Pancreas (tissue), 10 donors: ENCODE data around the gene HOXC9. TPM values are rescaled to one million over a fixed set of nuclear protein-coding genes. Genes with fewer than 3 reads are reported as not detected.

Experiments used
- ATAC-seq, 4 donors: fragments of 200-7000 bp; cut with Tn5 transposase; one replicate each; pipeline versions ENCODE4 v1.8.0 to v1.9.1; 2020; ENCODE audit warnings: mild to moderate bottlenecking in 4 of 4, moderate library complexity in 4 of 4
- DNase-seq, 6 donors: peaks; one replicate each; pipeline ENCODE4 v3.0.0-alpha.2; 2020
- FAIRE-seq: peaks from 2 replicates; lab custom pipeline; 2012; peaks lifted over from hg19 to GRCh38; lab: Jason Lieb, UNC
- H3K27ac ChIP-seq, 4 donors: fragments of 200-600 bp; sonication (generic); 1 replicate in 3 of 4; 2 replicates in 1 of 4; pipeline versions ENCODE4 v1.5.0 to v1.8.0; 2020
- H3K27me3 ChIP-seq, 4 donors: fragments of 200-600 bp; one replicate each; pipeline ENCODE4 v1.8.0; 2021
- H3K36me3 ChIP-seq, 3 donors: fragments of 200-600 bp; sonication (generic) in 1 of 3; one replicate each; pipeline versions ENCODE4 v1.5.0 to v1.8.0; 2020 to 2021
- H3K4me1 ChIP-seq, 3 donors: fragments of 200-600 bp; one replicate each; pipeline ENCODE4 v1.8.0; 2021
- H3K4me3 ChIP-seq, 4 donors: fragments of 200-600 bp; sonication (generic) in 2 of 4; one replicate each; pipeline versions ENCODE4 v1.5.0 to v1.8.0; 2020 to 2021
- H3K9me3 ChIP-seq, 4 donors: fragments of 200-600 bp; one replicate each; pipeline ENCODE4 v1.8.0; 2021
- CTCF ChIP-seq, 4 donors: fragments of 200-600 bp; sonication (generic) in 3 of 4; IDR thresholded peaks; one replicate each; pipeline versions ENCODE4 v1.5.0 to v1.8.0; 2021; ENCODE audit warnings: antibody characterized with exemption in 4 of 4
- WGBS, 2 donors: extraction: QIAGEN DNeasy Blood & Tissue Kit; methylation state at CpG; one replicate each; pipeline ENCODE4 v1.1.7; 2013; 5-methylcytosine and 5-hydroxymethylcytosine counted together
- intact Hi-C, 3 donors: fragments of 100-400 bp; cut with DNase I; formaldehyde crosslinking; loops; one replicate each; pipeline versions ENCODE4 v1.11.1 to v1.14.2; 2022
- polyA plus RNA-seq, 2 donors: library from polyadenylated mRNA; stranded (reverse); fragments of 200-250 nt; gene quantifications; one replicate each; pipeline ENCODE4 v1.2.3, GENCODE V29; 2013
- total RNA-seq, 6 donors: library from RNA; stranded (reverse); fragmentation: NEBNext Ultra II Directional in 4 of 6; extraction: Animal tissue kit (Norgen Biotek cat#: 25700) in 4 of 6; gene quantifications; one replicate each; pipeline versions ENCODE4 v1.2.1 to v1.2.4, GENCODE V29; 2021 to 2023
- donor health status: healthy with polysubstance abuse.
- donor health status: DM: no; HTN: no; CAD: no; lungs with moderate emphysema.
- donor health status: DM: no; HTN: no; CAD: no.
- donor health status: control.
- donor health status: control.
- donor health status: Bipolar disorder and iron deficiency.
- donor health status: DM: yes; HTN: yes; CAD: no.
- donor health status: DM: no; HTN: no; CAD: no.
- donor health status: DM: no; HTN: no; CAD: no.
- donor health status: DM: yes; HTN: yes; CAD: no.

HOXC9 gene
- total and polyA plus RNA-seq, 8 donors = 0.19 to 0.27 (median 0.26) TPM; not detected in 5

DNA sequence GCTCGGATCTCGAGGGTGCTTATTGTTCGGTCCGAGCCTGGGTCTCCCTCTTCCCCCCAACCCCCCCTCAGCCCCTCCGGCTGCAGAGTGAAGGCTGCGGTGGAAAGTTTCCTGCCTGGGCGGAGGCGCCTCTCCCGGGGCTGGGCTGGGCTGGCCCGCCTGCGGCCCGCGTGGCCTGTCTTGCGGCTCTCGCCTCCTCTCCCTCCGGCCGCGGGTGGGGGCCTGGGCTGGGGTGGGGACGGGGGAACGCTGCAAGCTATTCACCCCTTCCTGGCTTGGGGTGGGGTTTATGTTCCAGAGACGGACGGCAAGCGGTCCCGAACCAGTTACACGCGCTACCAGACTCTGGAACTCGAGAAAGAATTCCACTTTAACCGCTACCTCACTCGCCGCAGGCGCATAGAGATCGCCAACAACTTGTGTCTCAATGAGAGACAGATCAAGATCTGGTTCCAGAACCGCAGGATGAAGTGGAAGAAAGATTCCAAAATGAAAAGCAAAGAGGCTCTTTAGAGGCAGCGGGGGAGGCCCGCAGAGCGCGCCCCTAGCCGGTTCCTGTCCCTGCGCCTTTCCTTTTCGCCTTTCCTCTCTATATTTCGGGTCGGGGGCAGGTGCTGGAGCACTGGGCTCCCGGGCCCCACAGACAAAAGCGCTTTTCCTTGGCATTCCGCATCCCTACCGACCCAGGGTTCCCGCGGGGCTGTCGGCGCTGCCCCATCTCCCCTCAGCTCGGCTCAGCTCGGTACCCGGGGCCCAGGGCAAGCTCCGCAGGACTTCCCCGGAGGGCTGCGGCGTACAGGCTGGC lies 34.2 kb downstream of the HOXC9 start:
- TF ChIP-seq CTCF (IDR thresholded peaks at IDR 0.05) = no peak
- peaks cover 3 to 45% (median 12%) of the 10 kb centered on the region in 4 donors for H3K27me3 ChIP-seq
- DNase-seq (no peak), ATAC-seq (peak in 2 of 4 donors; percentile 8 to 19), FAIRE-seq (no peak)
- H3K27ac ChIP-seq = no peak overlapping the region
- H3K36me3 ChIP-seq = no peaks in the 10 kb centered on the region
- WGBS, 2 donors = 13 to 14% methylated on average over 42 to 57 of the region's 57 CpGs
- H3K4me3 ChIP-seq = peak overlapping the region in 1 of 4 donors; percentile 16
- no peaks in the 10 kb centered on the region for H3K9me3 ChIP-seq
- H3K4me1 ChIP-seq = no peaks in the 10 kb centered on the region
- intact Hi-C loops = loop anchor here in 1 of 3 donors (5.0 kb wide), 1 partner anchor 163 kb away; no protein-coding TSS in a partner anchor

DNA sequence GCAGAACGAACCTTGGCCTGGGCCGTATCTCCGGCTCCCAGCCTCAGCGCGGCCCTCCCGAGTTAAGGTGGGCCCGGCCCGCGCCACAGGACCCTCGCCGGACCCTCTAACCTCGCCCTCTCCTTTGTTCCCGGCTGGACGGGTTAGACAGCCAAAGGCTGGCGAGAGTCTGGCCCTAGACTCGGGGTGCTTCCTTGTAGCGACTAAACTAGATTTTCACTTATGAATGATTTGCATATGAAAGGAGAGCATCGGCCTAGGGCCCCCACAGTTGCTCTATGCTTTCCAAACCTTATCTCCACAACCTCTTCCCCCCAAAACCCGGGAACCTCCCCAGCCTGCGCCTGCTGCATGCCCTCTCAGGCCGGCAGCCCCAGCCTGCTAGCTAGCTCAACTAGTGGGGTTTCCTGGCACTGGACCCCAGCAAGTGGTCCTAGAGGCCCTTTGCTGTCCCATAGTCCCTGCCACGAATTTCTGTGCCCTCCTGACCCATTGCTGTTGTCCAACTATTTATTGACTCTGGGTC lies 34.9 kb downstream of the HOXC9 start:
- DNase-seq (no peak), ATAC-seq (no peak), FAIRE-seq (no peak)
- peaks cover 3 to 42% (median 10%) of the 10 kb centered on the region in 4 donors for H3K27me3 ChIP-seq
- H3K4me3 ChIP-seq = no peak overlapping the region
- no peaks in the 10 kb centered on the region for H3K4me1 ChIP-seq
- no peaks in the 10 kb centered on the region for H3K36me3 ChIP-seq
- TF ChIP-seq CTCF (IDR thresholded peaks at IDR 0.05) = no peak
- 49 to 65% methylated on average over 16 to 22 of the region's 22 CpGs for WGBS, 2 donors
- no peak overlapping the region for H3K27ac ChIP-seq
- intact Hi-C loops = loop anchor here in 1 of 3 donors (5.0 kb wide), 1 partner anchor 162 kb away; no protein-coding TSS in a partner anchor
- H3K9me3 ChIP-seq = no peaks in the 10 kb centered on the region

DNA sequence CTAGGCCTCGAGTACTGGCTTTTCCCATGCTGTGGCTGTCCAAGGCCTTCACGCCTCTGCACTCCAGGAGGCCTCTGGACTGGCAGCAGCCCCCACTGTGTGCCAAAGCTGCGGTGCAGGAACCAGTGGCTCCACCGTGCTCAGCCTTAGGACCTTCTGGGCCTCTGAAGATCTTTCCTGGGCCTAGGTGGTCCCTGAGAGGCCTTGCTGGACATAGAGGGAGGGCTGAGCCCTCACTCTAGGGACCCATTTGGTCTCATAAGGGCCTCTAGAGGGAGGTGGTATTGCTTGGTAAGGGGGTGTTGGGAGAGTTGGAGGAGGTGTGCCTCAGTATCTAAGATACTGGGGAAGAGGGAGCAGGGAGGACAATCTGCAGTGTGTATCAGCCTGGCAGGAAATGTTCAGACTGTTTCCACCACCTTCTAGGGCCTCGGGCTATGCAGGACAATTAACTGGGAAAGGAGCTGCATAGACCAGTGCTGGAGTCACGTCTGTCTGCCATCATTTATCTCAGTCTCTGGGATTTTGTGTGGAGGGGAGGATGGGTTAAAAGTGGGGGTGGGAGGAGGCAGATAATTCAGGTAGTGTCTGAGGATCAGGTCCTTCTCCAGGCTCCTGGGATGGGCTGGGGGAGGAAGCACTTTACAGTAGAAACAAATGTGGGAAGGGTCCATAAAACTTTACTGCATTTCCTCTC lies 35.8 kb downstream of the HOXC9 start:
- no peak for ATAC-seq
- Histone ChIP-seq H3K27ac (no peak overlapping the region), H3K4me1 (no peaks in the 10 kb centered on the region), H3K36me3 (no peaks in the 10 kb centered on the region), H3K27me3 (peaks cover 3 to 33% (median 8%) of the 10 kb centered on the region in 4 donors), H3K4me3 (no peak overlapping the region), H3K9me3 (no peaks in the 10 kb centered on the region)
- FAIRE-seq = no peak
- no peak for TF ChIP-seq CTCF (IDR thresholded peaks at IDR 0.05)
- intact Hi-C loops = no loop called here
- no peak for DNase-seq
- WGBS, 2 donors = 68 to 73% methylated on average over 6 of the region's 6 CpGs

DNA sequence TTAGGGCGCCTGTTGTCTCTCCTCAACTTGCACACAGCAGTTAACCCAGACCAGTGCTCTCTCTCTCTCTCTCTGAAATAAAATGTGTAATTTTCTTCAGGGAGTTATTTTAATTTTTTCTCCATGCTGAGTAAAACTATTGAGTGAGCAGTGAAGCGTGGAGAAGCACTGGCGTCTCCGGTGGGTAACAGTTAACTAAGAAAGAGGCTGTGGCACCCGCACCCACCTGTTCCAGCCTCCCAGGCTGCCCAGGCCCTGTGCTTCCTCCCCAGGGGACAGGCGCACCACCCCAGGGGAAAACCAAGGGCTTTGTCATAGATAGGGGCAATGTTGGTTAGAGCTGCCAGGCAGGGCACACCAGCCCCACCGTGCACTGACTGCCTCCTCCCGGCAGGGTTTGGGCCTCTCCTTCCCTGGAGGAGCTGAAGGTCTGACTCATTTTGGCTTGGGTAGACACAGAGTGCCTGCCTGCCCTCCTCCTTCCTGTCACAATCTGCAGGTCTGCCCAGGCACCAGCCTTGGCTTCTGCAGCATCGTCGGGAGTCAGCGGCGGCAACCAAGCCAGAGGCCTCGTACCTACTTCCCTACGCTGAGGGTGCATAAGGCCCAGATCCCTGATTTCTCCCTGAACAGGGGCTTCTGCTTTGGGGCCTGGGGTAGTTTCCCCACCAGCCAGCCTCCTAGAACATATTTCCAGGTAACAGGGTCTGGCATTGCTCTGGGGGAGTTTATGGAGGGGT lies 36.8 kb downstream of the HOXC9 start:
- ATAC-seq (no peak), DNase-seq (peak in 1 of 6 donors; percentile 48), FAIRE-seq (no peak)
- H3K9me3 ChIP-seq = no peaks in the 10 kb centered on the region
- H3K4me3 ChIP-seq = no peak overlapping the region
- no peaks in the 10 kb centered on the region for H3K36me3 ChIP-seq
- peaks cover 0 to 25% (median 9%) of the 10 kb centered on the region in 4 donors for H3K27me3 ChIP-seq
- intact Hi-C loops = no loop called here
- no peaks in the 10 kb centered on the region for H3K4me1 ChIP-seq
- no peak for TF ChIP-seq CTCF (IDR thresholded peaks at IDR 0.05)
- no peak overlapping the region for H3K27ac ChIP-seq
- 70 to 72% methylated on average over 14 of the region's 14 CpGs for WGBS, 2 donors
